Nephron (organoid): Measurements from ENCODE around the gene NAPB.
"Not testable (repeated sequence)": the region's sequence is repeated elsewhere in the genome, so short reads cannot be mapped to it uniquely, and the experiment has no call there.

Source experiments
- H3K27ac Mint-ChIP-seq, 3 experiments: 2 replicates each; pipeline ENCODE4 v1.8.0; 2020; ENCODE audit warnings: mixed read lengths in 3 of 3, mild to moderate bottlenecking in 2 of 3, moderate library complexity in 1 of 3
- H3K27me3 Mint-ChIP-seq: 2 replicates; pipeline ENCODE4 v1.8.0; 2021; ENCODE audit warnings: low read depth, mild to moderate bottlenecking, moderate library complexity, mixed read lengths
- H3K36me3 Mint-ChIP-seq: 2 replicates; pipeline ENCODE4 v1.8.0; 2020; ENCODE audit warnings: low read depth, mixed read lengths
- H3K4me1 Mint-ChIP-seq: 2 replicates; pipeline ENCODE4 v1.8.0; 2020; ENCODE audit warnings: mixed read lengths
- H3K4me3 Mint-ChIP-seq, 3 experiments: 2 replicates each; pipeline ENCODE4 v1.8.0; 2020; ENCODE audit warnings: mild to moderate bottlenecking in 3 of 3, mixed read lengths in 3 of 3, moderate library complexity in 2 of 3
- H3K9me3 Mint-ChIP-seq: 2 replicates; pipeline ENCODE4 v1.8.0; 2020; ENCODE audit warnings: mixed read lengths
- TF ChIP-seq, protein P1 (sequence below), 3 experiments: fragments of 200-600 bp; sonication (generic); IDR thresholded peaks; one replicate each; pipeline ENCODE4 v1.5.0; 2021; ENCODE audit warnings: antibody characterized with exemption in 3 of 3; ENCODE audit not compliant: unreplicated experiment in 3 of 3

The NAPB gene

DNA sequence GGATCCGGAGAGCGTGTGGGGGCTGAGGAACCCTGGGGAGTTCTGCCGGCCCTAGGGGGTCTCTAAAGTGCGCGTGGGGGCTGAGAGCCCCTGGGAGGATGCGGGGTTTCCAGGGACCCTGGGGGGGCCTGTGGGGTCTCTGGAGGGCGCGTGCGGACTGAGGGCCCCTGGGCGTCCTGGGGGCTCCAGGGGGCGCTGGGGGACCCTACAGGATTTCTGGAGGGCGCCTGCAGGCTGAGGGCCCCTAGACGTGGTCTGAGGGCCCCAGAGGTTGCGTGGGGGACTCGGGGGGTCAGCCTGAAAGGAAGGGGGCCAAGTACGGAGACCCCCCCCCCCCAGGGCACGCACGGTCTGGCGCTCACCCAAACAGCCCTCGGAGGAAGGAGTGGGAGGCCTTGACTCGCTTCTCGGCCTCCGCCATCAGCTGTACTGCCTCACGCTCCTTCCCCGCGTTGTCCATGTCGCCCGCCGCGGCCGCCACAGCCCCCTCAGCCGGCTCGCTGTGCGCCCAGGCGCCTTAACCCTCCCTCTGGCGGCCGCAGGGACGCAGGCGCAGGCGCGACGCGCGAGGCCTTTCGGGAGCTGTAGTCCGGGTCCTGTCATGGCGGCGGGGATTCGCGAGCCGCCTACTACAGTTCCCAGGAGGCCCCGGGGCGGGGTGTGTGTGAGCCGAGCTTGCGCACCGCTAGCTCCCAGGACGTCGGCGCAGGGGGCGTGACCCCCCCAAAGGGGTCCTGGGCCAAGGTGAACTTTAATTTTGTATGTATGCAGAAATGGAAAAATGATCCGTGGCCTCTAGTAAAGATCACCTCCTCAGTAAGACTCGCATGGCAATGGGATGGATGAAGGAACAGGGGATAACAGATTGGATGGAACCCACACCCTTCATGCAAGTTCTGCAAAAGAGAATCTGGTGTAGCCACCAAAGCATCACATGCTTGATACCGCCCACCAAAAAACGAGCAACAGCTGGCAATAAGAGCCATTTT lies at the start of gene NAPB:
NAPB (minus strand) TSS at position 546 of the 989 bp plus-strand sequence; CDS start at position 460, 86 bp downstream.
- Mint-ChIP-seq H3K27me3 (no peaks in the 10 kb centered on the region), H3K27ac (peak within 1 kb of the TSS; percentile 61 to 73 (median 67)), H3K36me3 (no peaks in the 10 kb centered on the region), H3K4me1 (peaks cover 46% of the 10 kb centered on the region), H3K4me3 (peak within 1 kb of the TSS; percentile 87 to 94 (median 91)), H3K9me3 (no peaks in the 10 kb centered on the region)
- TF ChIP-seq, protein P1, sequence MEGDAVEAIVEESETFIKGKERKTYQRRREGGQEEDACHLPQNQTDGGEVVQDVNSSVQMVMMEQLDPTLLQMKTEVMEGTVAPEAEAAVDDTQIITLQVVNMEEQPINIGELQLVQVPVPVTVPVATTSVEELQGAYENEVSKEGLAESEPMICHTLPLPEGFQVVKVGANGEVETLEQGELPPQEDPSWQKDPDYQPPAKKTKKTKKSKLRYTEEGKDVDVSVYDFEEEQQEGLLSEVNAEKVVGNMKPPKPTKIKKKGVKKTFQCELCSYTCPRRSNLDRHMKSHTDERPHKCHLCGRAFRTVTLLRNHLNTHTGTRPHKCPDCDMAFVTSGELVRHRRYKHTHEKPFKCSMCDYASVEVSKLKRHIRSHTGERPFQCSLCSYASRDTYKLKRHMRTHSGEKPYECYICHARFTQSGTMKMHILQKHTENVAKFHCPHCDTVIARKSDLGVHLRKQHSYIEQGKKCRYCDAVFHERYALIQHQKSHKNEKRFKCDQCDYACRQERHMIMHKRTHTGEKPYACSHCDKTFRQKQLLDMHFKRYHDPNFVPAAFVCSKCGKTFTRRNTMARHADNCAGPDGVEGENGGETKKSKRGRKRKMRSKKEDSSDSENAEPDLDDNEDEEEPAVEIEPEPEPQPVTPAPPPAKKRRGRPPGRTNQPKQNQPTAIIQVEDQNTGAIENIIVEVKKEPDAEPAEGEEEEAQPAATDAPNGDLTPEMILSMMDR (IDR thresholded peaks at IDR 0.05; ENCODE audit: unreplicated experiment in 3 of 3), result peak; percentile 47 to 57 (median 54)

DNA sequence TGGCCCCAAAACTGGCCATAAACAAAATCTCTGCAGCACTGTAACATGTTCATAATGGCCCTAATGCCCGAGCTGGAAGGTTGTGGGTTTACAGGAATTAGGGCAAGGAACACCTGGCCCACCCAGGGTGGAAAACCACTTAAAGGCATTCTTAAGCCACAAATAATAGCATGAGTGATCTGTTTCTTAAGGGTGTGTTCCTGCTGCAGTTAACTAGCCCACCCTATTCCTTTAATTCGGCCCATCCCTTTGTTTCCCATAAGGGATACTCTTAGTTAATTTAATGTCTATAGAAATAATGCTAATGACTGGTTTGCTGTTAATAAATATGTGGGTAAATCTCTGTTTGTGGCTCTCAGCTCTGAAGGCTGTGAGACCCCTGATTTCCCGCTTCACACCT lies 45.7 kb upstream of the NAPB start:
- peaks cover 28% of the 10 kb centered on the region for H3K9me3 Mint-ChIP-seq
- H3K36me3 Mint-ChIP-seq, H3K27me3 Mint-ChIP-seq, H3K4me3 Mint-ChIP-seq, H3K27ac Mint-ChIP-seq, H3K4me1 Mint-ChIP-seq: not testable (repeated sequence)

DNA sequence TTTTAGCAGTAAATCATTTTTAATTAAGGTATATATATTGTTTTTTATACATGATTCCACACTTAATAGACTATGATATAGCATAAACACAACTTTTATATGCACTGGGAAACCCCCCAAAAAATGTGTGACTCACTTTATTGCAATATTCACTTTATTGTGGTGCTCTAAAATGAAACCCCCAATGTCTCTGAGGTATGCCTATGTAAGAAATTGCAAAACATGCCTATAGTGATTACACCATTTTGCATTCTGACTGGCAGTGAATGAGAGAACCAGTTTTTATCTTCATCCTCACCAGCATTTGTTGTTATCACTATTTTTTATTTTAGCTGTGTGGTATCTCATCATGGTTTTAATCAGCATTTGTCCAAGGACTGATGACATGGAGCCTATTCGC lies 39.9 kb upstream of the NAPB start:
- Mint-ChIP-seq H3K4me3 (no peak overlapping the region), H3K27ac (no peak overlapping the region), H3K36me3 (no peaks in the 10 kb centered on the region), H3K9me3 (peaks cover 12% of the 10 kb centered on the region), H3K27me3 (peaks cover 3% of the 10 kb centered on the region), H3K4me1 (no peaks in the 10 kb centered on the region)
- TF ChIP-seq, protein P1 (IDR thresholded peaks at IDR 0.05; ENCODE audit: unreplicated experiment in 3 of 3), result no peak

DNA sequence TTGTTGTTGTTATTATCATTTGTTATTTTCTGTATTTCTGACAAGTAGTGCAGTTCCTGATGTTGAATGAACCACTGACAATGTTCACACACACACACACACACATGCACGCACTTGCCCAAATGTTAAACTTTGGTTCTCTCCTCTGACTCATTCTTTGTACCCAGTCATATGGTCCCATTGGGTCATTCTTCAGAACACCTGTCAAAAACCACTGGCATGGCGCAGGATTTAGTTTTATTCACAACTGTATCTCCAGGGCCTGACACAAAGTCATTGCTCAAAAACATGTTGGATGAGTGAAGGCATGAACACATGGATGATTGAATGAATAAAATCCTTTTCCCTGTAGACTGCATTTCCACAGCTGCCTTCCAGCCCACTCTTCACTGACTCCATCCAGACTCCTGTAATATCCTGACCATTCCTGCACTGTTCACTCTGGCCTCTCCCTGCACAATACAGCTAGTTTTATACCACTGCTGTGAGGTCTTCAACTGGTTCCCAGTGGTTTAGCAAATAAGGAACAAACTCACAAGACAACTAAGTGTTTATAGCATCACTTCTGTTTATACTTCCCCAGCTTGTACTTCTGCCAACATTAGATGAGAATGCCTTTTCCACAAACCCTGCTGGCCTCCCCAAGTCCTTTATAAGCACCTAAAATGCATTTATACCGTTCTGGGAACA lies 38.3 kb upstream of the NAPB start:
- Mint-ChIP-seq H3K4me1 (no peaks in the 10 kb centered on the region), H3K4me3 (no peak overlapping the region), H3K36me3 (no peaks in the 10 kb centered on the region), H3K9me3 (peaks cover 8% of the 10 kb centered on the region), H3K27me3 (peaks cover 3% of the 10 kb centered on the region), H3K27ac (no peak overlapping the region)
- TF ChIP-seq, protein P1 (IDR thresholded peaks at IDR 0.05; ENCODE audit: unreplicated experiment in 3 of 3), result no peak

DNA sequence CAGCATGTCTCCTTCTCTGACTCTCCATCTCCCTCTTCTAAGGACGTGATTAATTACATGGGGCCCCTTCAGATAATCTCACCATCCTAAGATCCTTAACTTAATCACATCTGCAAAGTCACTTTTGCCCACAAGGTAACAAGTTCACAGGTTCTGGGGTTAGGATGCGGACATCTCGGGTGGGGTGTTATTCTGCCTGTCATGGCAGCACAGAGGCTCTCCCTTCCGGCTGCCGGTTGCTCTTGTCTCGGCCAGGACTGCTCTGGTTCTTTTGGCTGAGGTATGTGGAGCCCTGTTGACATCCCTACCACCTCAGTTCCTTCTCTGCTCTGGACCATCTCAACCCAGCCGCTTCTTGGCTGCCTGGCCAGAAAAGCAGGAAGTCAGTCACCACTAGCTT lies 35.6 kb upstream of the NAPB start:
- H3K27me3 Mint-ChIP-seq, result peaks cover 6% of the 10 kb centered on the region
- no peaks in the 10 kb centered on the region for H3K4me1 Mint-ChIP-seq
- H3K9me3 Mint-ChIP-seq, result peaks cover 2% of the 10 kb centered on the region
- H3K27ac Mint-ChIP-seq, result no peak overlapping the region
- H3K36me3 Mint-ChIP-seq, result no peaks in the 10 kb centered on the region
- H3K4me3 Mint-ChIP-seq, result no peak overlapping the region
- TF ChIP-seq, protein P1 (IDR thresholded peaks at IDR 0.05; ENCODE audit: unreplicated experiment in 3 of 3), result no peak

DNA sequence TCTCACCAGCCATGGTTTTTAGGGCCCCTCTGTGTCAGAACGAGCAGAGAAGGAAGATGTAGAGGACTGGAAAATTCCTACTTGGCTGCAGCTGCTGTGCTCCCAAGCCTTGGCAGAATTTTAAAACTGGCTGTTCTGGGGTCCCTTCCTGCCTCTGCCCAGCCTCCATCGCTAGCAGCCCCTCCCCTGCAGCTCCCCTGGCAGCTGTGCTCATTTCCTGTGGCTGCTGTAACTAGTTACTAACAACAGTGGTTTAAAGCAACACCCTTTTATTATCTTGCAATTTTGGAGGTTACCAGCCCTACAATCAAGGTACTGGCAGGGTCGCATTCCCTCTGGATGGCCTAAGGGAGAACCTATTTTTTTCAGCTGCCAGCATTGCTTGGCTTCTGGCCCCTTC lies 35.1 kb upstream of the NAPB start:
- H3K27me3 Mint-ChIP-seq, result peaks cover 6% of the 10 kb centered on the region
- H3K4me1 Mint-ChIP-seq, result no peaks in the 10 kb centered on the region
- H3K4me3 Mint-ChIP-seq, result no peak overlapping the region
- H3K36me3 Mint-ChIP-seq, result no peaks in the 10 kb centered on the region
- H3K27ac Mint-ChIP-seq, result no peak overlapping the region
- TF ChIP-seq, protein P1 (IDR thresholded peaks at IDR 0.05; ENCODE audit: unreplicated experiment in 3 of 3), result no peak
- peaks cover 2% of the 10 kb centered on the region for H3K9me3 Mint-ChIP-seq
